HL-60/S4 treated with phorbol 12-myristate 13-acetate at 8.2 ng/mL for 4 days and 3 days (cell line): ENCODE results near the gene KATNAL1.

Experiments
- in situ Hi-C: fragments of 300-500 bp; cut with MboI; formaldehyde crosslinking; loops from 2 replicates; pipeline ENCODE4 v1.15.0; 2022; ENCODE audit warnings: low sequenced_read_pairs

The KATNAL1 gene

GRCh38 chr13:30333616-30334015 lies 26.3 kb upstream of the KATNAL1 start:
- in situ Hi-C loops, result no loop called here

- in situ Hi-C loops, result no loop called here
These were observed 25.2 kb upstream of the KATNAL1 start for GRCh38 chr13:30332456-30333143.

- in situ Hi-C loops, result no loop called here
These were observed 24.0 kb upstream of the KATNAL1 start for GRCh38 chr13:30331331-30331771.

GRCh38 chr13:30329009-30329585 lies 21.7 kb upstream of the KATNAL1 start:
- in situ Hi-C loops, result no loop called here

GRCh38 chr13:30325668-30326067 lies 18.3 kb upstream of the KATNAL1 start:
- in situ Hi-C loops, result no loop called here

GRCh38 chr13:30323524-30323923 lies 16.2 kb upstream of the KATNAL1 start:
- in situ Hi-C loops, result no loop called here

- in situ Hi-C loops, result no loop called here
These were observed 15.1 kb upstream of the KATNAL1 start for GRCh38 chr13:30322428-30322827.

- in situ Hi-C loops, result no loop called here
These were observed 13.9 kb upstream of the KATNAL1 start for GRCh38 chr13:30321256-30321655.

- in situ Hi-C loops, result no loop called here
These were observed 12.3 kb upstream of the KATNAL1 start for GRCh38 chr13:30319655-30320054.

- in situ Hi-C loops, result no loop called here
These were observed 11.8 kb upstream of the KATNAL1 start for GRCh38 chr13:30319130-30319529.

- in situ Hi-C loops, result no loop called here
These were observed 10.7 kb upstream of the KATNAL1 start for GRCh38 chr13:30318026-30318425.

GRCh38 chr13:30314562-30314961 lies 7.2 kb upstream of the KATNAL1 start:
- in situ Hi-C loops, result no loop called here

GRCh38 chr13:30314069-30314468 lies 6.7 kb upstream of the KATNAL1 start:
- in situ Hi-C loops, result no loop called here

- in situ Hi-C loops, result no loop called here
These were observed 6.0 kb upstream of the KATNAL1 start for GRCh38 chr13:30313311-30313710.

GRCh38 chr13:30312904-30313303 lies 5.6 kb upstream of the KATNAL1 start:
- in situ Hi-C loops, result no loop called here

- in situ Hi-C loops, result no loop called here
These were observed 1.2 kb upstream of the KATNAL1 start for GRCh38 chr13:30308548-30308947.

GRCh38 chr13:30307971-30308290 lies 580 bp upstream of the KATNAL1 start:
- in situ Hi-C loops, result no loop called here

- in situ Hi-C loops, result no loop called here
These were observed 573 bp downstream of the KATNAL1 start for GRCh38 chr13:30306762-30307193.

- in situ Hi-C loops, result no loop called here
These were observed 1.8 kb downstream of the KATNAL1 start for GRCh38 chr13:30305456-30305970.

GRCh38 chr13:30303269-30303668 lies 4.1 kb downstream of the KATNAL1 start:
- in situ Hi-C loops, result no loop called here

GRCh38 chr13:30301827-30302226 lies 5.5 kb downstream of the KATNAL1 start:
- in situ Hi-C loops, result no loop called here

GRCh38 chr13:30300596-30300995 lies 6.8 kb downstream of the KATNAL1 start:
- in situ Hi-C loops, result no loop called here

GRCh38 chr13:30299786-30300185 lies 7.6 kb downstream of the KATNAL1 start:
- in situ Hi-C loops, result no loop called here
